Fibroblast of lung (primary cell): ENCODE data around the gene URI1. TPM values are rescaled to one million over a fixed set of nuclear protein-coding genes. Genes with fewer than 3 reads are reported as not detected.

Experiments
- DNase-seq, 2 donors: peaks; one replicate each; pipeline versions ENCODE4 v3.0.0 to v3.0.0-alpha.2; 2010; ENCODE audit warnings: low read depth in 2 of 2
- H2AFZ ChIP-seq: 2 replicates; pipeline ENCODE4 v1.5.1; 2012; ENCODE audit warnings: low read length, control low read depth, inconsistent platforms
- H3K27ac ChIP-seq: 2 replicates; pipeline ENCODE4 v1.5.1; 2011; ENCODE audit warnings: low read length, control low read depth; ENCODE audit not compliant: insufficient read depth
- H3K27me3 ChIP-seq: 2 replicates; pipeline ENCODE4 v1.5.1; 2011; ENCODE audit warnings: mild to moderate bottlenecking, low read length; ENCODE audit not compliant: control insufficient read depth, insufficient read depth
- H3K36me3 ChIP-seq: 2 replicates; pipeline ENCODE4 v1.5.1; 2011; ENCODE audit warnings: low read length; ENCODE audit not compliant: control insufficient read depth, insufficient read depth
- H3K4me1 ChIP-seq: 2 replicates; pipeline ENCODE4 v1.5.1; 2011; ENCODE audit warnings: low read length; ENCODE audit not compliant: control insufficient read depth, insufficient read depth; ENCODE audit errors: extremely low read depth
- H3K4me2 ChIP-seq: 2 replicates; pipeline ENCODE4 v1.5.1; 2011; ENCODE audit warnings: low read length, control low read depth; ENCODE audit not compliant: insufficient read depth; ENCODE audit errors: extremely low read depth
- H3K4me3 ChIP-seq, 4 experiments: fragments of 200-600 bp in 1 of 4; sonication (generic) in 1 of 4; replicated peaks in 1 of 4; 2 replicates each; pipeline ENCODE4 v1.5.1; 2011 to 2016; ENCODE audit warnings: low read length in 4 of 4, low read depth in 3 of 4, mild to moderate bottlenecking in 3 of 4, control low read depth in 2 of 4, inconsistent platforms in 1 of 4, mixed read lengths in 1 of 4; ENCODE audit not compliant: insufficient read depth in 1 of 4; ENCODE audit errors: control extremely low read depth in 1 of 4
- H3K79me2 ChIP-seq: 2 replicates; pipeline ENCODE4 v1.5.1; 2012; ENCODE audit warnings: mild to moderate bottlenecking, low read length, inconsistent platforms; ENCODE audit not compliant: control insufficient read depth, insufficient read depth
- H3K9ac ChIP-seq: 2 replicates; pipeline ENCODE4 v1.5.1; 2011; ENCODE audit warnings: mild to moderate bottlenecking, low read length, control low read depth; ENCODE audit not compliant: insufficient read depth
- H3K9me3 ChIP-seq: 2 replicates; pipeline ENCODE4 v1.5.1; 2012; ENCODE audit warnings: low read depth, low read length; ENCODE audit not compliant: control insufficient read depth, insufficient read depth
- H4K20me1 ChIP-seq: 2 replicates; pipeline ENCODE4 v1.5.1; 2011; ENCODE audit warnings: low read length; ENCODE audit not compliant: control insufficient read depth, insufficient read depth; ENCODE audit errors: extremely low read depth
- CTCF ChIP-seq, 2 donors: IDR thresholded peaks in 1 of 2; conservative IDR thresholded peaks in 1 of 2; 1 replicate in 1 of 2; 2 replicates in 1 of 2; pipeline ENCODE4 v1.5.1; 2011 to 2012; ENCODE audit warnings: low read length in 2 of 2, control low read depth in 1 of 2, inconsistent platforms in 1 of 2, low read depth in 1 of 2, mild to moderate bottlenecking in 1 of 2
- EZH2 ChIP-seq: IDR thresholded peaks from 2 replicates; pipeline ENCODE4 v1.5.1; 2012; ENCODE audit warnings: low read length, control low read depth, mild to moderate bottlenecking; ENCODE audit errors: missing control alignments
- polyA plus RNA-seq, 2 donors: library from polyadenylated mRNA; depleted of rRNA in 1 of 2; stranded (reverse) in 1 of 2; unstranded in 1 of 2; fragments of >200 nt; gene quantifications; 2 replicates each; pipeline ENCODE4 v1.2.1, GENCODE V29; 2011 to 2012; ENCODE audit warnings: missing spikeins in 1 of 2
- total RNA-seq: library from RNA; depleted of rRNA; stranded (reverse); fragments of >200 nt; gene quantifications from 2 replicates; pipeline ENCODE4 v1.2.1, GENCODE V29; 2014

URI1 gene
- total and polyA plus RNA-seq, 2 donors (not counting 1 experiment from before 2014, with no cell fraction given): 62.6 to 77.4 TPM

GRCh38 chr19:30053558-30053957 is 111.5 kb downstream of the URI1 start:
- H2AFZ ChIP-seq: no peak overlapping the region
- no peak for DNase-seq
- no peak overlapping the region for H3K4me3 ChIP-seq
- H3K27ac ChIP-seq: no peak overlapping the region
- no peaks in the 10 kb centered on the region for H3K9me3 ChIP-seq
- H3K36me3 ChIP-seq: no peaks in the 10 kb centered on the region
- TF ChIP-seq CTCF (conservative IDR thresholded peaks at IDR 0.05 in 1 of 2, IDR thresholded peaks at IDR 0.05 in 1 of 2; ENCODE audit: low read depth in 1 of 2, low read length in 2 of 2) (no peak), EZH2 (no peak)
- no peaks in the 10 kb centered on the region for H3K27me3 ChIP-seq
- H3K79me2 ChIP-seq: no peaks in the 10 kb centered on the region
- H3K4me2 ChIP-seq: no peak overlapping the region
- H3K9ac ChIP-seq: no peak overlapping the region
- no peaks in the 10 kb centered on the region for H4K20me1 ChIP-seq
- no peaks in the 10 kb centered on the region for H3K4me1 ChIP-seq

- DNase-seq: no peak
- Histone ChIP-seq H3K27ac (no peak overlapping the region), H3K4me3 (no peak overlapping the region), H3K27me3 (no peaks in the 10 kb centered on the region), H3K79me2 (no peaks in the 10 kb centered on the region), H3K36me3 (no peaks in the 10 kb centered on the region), H4K20me1 (no peaks in the 10 kb centered on the region), H2AFZ (no peak overlapping the region), H3K9me3 (no peaks in the 10 kb centered on the region), H3K9ac (no peak overlapping the region), H3K4me1 (no peaks in the 10 kb centered on the region), H3K4me2 (no peak overlapping the region)
- TF ChIP-seq CTCF (conservative IDR thresholded peaks at IDR 0.05 in 1 of 2, IDR thresholded peaks at IDR 0.05 in 1 of 2; ENCODE audit: low read depth in 1 of 2, low read length in 2 of 2) (no peak), EZH2 (no peak)
Measured at GRCh38 chr19:30054210-30054609, 112.2 kb downstream of the URI1 start.

GRCh38 chr19:30056580-30056979 is 114.5 kb downstream of the URI1 start:
- Histone ChIP-seq H3K27ac (no peak overlapping the region), H2AFZ (no peak overlapping the region), H3K4me2 (no peak overlapping the region), H3K4me1 (no peaks in the 10 kb centered on the region), H3K4me3 (no peak overlapping the region), H3K36me3 (no peaks in the 10 kb centered on the region), H3K9me3 (no peaks in the 10 kb centered on the region), H3K9ac (no peak overlapping the region), H3K27me3 (no peaks in the 10 kb centered on the region), H3K79me2 (no peaks in the 10 kb centered on the region), H4K20me1 (no peaks in the 10 kb centered on the region)
- no peak for TF ChIP-seq EZH2
- no peak for TF ChIP-seq CTCF (conservative IDR thresholded peaks at IDR 0.05 in 1 of 2, IDR thresholded peaks at IDR 0.05 in 1 of 2; ENCODE audit: low read depth in 1 of 2, low read length in 2 of 2)
- DNase-seq: no peak
